Myometrial cell (primary cell): Measurements from ENCODE around the gene ANKRD6. TPM values are rescaled to one million over a fixed set of nuclear protein-coding genes. Genes with fewer than 3 reads are reported as not detected.

Source experiments
- total RNA-seq: library from RNA; depleted of rRNA; stranded (reverse); fragments of >200 nt; gene quantifications from 2 replicates; pipeline ENCODE4 v1.2.3, GENCODE V29; 2015

Gene ANKRD6
- under 0.01 and 0.58 TPM in 2 replicates for total RNA-seq

DNA sequence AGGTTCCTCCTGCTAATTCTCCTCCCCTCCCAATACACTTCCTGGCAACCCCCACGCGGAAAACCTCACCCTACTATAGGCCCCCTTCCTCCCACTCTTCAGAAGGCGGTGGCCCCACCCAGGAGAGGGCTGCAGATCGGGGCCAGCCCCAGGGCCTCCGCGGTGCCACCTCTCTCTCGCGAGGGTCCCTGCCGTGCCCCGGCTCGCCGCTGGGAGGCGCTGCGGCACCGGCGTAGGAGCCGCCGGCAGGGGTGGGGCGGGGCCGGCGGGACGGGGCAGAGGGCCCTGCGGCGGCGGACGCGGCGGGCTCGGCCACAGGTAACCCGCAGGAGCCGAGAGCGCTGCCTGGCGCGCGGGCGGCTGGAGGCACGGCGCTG is at the start of gene ANKRD6:
TSS of gene ANKRD6 (plus strand) at position 278 of the 377 bp plus-strand sequence. CDS start 133,825 bp downstream, outside the sequence.

DNA sequence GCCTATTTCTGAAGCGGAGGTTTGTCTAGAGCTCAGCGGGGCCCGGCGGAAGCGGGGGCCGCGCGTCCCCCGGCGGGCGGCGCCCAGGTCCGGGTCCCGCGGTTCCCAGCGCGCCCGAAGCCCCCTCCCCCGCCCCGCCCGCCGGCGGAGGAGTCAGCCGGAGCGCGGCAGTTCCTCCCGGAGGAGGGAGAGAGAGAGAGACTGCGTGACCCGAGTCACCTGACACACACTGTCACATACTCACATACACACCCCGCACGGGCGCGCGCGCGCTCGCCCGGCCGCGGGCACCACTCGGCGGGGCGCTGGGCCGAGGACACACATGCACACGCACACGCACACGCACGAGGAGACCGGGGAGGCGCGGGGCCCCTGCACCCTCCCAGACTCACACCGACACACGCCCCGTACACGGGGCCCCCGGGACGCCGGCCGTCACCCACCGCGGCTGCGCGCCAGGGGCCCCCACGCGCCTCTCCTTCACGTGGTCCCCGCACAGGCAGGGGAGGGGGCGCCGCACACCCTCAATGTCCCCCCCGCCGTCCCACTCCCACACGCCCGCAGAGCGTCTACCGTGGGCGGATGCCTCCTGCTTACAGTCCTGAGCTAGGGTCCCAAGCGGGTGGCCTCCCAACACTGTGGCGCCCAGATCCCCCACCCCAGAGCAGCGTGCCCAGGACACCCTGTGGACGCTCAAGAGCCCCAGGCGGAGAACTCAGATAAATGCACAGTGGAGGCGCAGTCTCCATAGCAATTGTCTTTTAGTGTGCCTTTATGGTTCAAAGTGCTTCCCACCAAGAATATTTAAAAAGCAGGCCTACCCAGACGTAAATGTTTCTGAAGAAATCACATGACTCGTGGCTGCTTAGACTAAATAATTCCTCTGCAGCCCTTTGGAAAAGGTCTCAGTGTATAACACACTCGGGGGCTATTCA is 20.6 kb upstream of the ANKRD6 start, which contains the start of gene RRAGD:
TSS of gene RRAGD (minus strand) at position 203 of the 935 bp plus-strand sequence. CDS start 280 bp downstream, outside the sequence.

DNA sequence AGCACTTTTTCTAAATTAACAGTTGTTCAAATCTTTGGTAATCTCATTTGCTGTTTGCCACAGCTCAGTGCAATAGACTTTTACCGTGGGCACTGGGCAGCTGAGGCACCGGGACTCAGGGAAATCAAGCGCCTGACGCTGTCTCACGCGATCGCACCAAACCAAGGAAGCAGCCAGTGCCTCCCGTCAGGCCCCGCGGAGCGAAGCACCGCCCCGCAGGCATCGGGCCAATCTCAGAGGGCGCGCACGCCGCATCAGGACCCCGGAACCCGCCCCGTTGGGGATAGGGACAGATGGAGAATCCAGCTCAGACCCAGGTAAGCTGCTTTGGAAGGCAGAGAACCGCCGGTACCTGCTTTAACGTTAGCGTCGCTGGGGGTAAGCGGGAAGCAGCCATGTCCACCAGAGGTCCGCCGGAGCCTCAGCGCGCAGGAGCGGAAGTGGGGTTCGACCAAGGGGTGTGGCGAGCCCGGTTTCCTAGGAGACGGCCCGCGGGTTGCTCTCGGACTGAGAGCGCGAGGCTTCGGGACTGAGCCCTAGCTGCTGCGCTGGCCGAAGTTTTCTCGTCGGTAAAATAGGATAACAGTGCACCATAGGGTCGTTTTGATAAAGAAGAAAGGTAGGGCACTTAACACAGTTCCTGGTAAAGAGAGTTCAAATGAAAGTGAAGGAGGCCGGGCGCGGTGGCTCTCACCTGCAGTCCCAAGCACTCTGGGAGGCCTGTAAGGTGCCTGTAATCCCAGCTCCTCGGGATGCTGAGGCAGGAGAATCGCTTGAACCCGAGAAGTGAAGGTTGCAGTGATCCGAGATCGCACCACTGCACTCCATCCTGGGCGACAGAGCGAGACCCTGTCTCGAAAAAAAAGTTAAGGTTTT is 205.6 kb downstream of the ANKRD6 start, which contains the start of gene LYRM2:
TSS of gene LYRM2 (minus strand) at position 428 of the 876 bp plus-strand sequence. CDS start at position 397, 31 bp downstream.

Other genes with a start within 250 kb of the ANKRD6 start
- not detected in 2 replicates for gene GABRR1, start 215.8 kb upstream of the ANKRD6 start, total RNA-seq
- gene GABRR2, start 117.9 kb upstream of the ANKRD6 start, total RNA-seq: not detected in 2 replicates
- gene UBE2J1, start 80.4 kb upstream of the ANKRD6 start, total RNA-seq: 36.5 and 37.5 TPM in 2 replicates
- not detected in 2 replicates for gene RRAGD, start 20.9 kb upstream of the ANKRD6 start, total RNA-seq
- 17.9 and 39.7 TPM in 2 replicates for gene LYRM2, start 205.6 kb downstream of the ANKRD6 start, total RNA-seq